Lower leg skin (tissue), 3 donors: ENCODE results near the gene PSME2.
A peak's percentile ranks its signal among the peaks of the same experiment; 100 is the strongest.

ENCODE experiments used
- CTCF ChIP-seq, 3 donors: fragments of 450-650 bp; IDR thresholded peaks; one replicate each; pipeline ENCODE4 v1.5.1; 2016; ENCODE audit warnings: antibody characterized with exemption in 3 of 3, mild to moderate bottlenecking in 3 of 3, moderate library complexity in 2 of 3
- POLR2A ChIP-seq, 2 donors: fragments of 450-650 bp; IDR thresholded peaks; one replicate each; pipeline ENCODE4 v1.6.1; 2016 to 2017; ENCODE audit warnings: antibody characterized with exemption in 2 of 2, mild to moderate bottlenecking in 1 of 2, moderate library complexity in 1 of 2

DNA sequence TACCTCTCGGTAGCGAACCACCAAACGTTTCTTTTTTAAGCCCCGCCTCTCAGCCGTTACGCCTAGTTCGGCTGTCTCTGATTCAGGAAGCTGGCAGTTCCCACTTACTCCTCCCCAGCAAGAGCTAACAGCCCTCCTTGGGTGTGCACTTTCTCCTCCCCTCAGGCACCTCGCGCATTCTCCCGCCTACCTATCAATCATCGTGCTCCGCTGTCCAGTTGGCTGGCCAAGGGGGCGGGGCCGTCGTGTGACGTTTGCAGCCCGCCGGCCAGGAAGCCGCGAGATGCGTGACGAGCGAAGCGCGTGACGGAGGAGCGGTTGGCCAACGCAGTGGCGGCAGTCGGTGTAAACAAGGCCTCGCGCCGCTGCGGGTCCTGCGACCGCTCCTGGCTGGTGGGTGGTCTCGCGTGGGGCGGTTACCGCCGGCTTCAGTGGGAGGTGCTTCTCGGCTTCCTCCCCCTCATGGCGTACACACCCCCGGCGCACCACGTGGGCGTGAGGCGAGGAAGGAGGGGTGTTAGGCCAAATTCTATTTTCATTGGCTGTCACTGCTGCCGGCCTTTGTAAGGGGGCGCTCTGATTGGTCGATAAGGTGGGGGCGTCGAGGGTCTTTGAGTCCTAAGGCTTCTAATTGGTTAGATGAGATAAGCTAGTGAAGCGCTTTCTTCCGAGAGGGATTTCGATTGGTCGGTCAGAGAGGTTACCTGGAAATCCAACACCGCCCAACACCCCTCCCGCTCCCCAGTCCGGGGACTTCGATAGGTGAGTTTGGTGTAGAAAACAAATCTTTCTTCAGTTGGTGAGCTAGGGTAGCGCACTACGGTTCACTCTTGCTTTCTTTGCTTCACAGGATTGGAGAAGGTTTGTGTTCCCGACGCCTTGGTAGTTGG, 31.6 kb downstream of the PSME2 start, which contains the start of the genes DCAF11 and NRL:
- TF ChIP-seq CTCF (IDR thresholded peaks at IDR 0.05) (peak in 1 of 3 donors; percentile 90), POLR2A (IDR thresholded peaks at IDR 0.05) (no peak)
